GM19468 (cell line): ENCODE results near the gene HMCES.
"Not testable (repeated sequence)": the region's sequence is repeated elsewhere in the genome, so short reads cannot be mapped to it uniquely, and the experiment has no call there.

Experiments
- ATAC-seq: cut with Tn5 transposase; IDR thresholded peaks from one replicate; pipeline ENCODE4 v1.9.1; 2021; ENCODE audit warnings: mild to moderate bottlenecking, moderate library complexity, moderate number of reproducible peaks; ENCODE audit not compliant: unreplicated experiment; ENCODE audit errors: extremely low read depth

HMCES gene

DNA sequence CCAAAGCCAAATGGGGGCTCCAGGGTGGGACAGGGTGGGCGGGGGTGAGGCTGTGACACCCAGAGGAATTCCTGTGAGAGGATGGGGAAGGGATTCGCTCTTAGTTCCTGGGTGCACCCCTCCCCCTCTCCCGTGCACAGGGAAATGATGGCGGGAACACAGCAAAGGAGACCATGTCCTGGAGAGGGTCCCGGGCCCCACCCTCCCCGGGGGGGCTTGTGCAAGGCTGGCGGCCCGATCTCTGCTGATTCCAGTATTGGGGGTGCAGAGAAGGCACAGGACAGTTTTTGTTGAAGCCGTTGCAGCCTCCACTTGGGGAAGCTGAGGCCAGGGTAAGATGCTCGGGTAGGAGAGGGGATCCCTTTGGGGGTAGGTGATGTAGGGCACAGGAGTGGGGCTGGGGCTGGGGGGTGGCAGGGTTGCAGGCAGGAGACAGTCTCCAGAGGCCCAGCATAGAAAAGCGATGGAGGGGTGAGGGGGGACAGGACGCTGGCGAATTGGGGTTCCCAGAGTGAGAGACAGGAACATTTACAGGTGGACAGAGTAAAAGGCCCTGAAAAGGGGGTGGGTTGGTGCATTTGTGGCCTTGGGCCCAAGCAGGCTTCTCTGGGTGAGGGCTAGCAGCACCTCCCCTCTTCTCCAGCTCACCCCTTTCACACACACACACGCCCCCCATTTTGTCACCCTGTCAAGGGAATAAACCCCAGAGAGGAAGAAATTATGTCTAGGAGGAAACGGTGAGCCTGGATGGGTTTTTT, 38.5 kb downstream of the HMCES start:
- ATAC-seq, result no peak

DNA sequence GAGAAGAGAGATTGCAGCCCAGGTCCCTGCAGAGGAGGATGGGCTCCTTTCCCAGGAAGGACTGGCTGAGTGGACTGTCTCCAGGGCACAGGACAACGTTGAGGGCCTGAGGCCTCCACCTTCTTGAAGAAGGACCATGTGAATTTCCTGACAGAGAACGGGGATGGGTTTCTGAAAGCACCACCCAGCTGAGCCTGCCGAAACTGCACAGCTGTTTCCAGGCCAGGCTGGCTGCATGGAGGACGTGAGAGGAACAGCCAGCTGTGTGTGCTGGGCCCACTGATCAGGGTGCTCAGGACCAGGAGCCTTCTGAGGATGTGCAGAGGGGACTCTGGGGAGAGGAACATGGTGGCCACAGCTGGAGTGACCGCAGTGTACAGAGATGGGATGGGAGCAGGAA, 39.2 kb downstream of the HMCES start:
- no peak for ATAC-seq

DNA sequence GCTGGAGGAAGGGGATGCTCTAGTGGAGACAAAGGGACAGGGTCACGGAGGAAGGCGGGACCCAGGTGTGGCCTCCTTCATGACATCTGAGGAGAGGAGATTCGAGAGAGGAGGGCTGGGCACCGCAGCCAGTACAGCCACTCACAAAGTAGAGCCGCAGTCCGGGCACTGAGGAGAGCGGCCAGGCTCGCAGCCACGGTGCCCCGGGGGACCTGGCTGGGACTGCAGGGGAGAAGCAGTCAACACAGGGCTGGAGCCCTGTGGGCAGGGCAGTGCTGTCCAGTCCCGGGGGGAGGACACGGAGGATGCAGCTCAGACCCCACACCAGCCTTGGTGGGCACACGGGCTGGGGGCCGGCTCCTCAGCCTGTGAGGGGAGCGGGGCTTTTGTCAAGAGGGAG, 40.3 kb downstream of the HMCES start:
- ATAC-seq, result no peak

DNA sequence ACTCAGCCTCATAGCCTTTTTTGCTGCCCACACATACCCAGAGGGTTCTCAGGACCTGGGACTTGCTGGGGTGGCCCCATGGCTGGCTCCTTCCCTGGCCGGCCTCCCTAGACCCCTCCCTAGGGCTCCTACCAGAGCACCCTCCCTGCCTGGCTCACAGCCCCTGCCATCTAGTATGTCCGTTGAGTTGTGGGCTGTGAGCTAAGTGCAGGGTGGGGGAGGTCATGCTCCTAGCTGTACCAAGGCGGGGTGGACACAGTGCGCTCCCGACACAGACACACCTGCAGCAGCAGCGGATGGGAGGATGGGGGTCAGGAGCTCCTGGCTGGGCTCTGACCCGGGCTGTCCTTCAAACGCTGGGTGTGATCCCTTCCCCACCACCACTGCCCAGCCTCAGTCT, 41.6 kb downstream of the HMCES start:
- no peak for ATAC-seq

DNA sequence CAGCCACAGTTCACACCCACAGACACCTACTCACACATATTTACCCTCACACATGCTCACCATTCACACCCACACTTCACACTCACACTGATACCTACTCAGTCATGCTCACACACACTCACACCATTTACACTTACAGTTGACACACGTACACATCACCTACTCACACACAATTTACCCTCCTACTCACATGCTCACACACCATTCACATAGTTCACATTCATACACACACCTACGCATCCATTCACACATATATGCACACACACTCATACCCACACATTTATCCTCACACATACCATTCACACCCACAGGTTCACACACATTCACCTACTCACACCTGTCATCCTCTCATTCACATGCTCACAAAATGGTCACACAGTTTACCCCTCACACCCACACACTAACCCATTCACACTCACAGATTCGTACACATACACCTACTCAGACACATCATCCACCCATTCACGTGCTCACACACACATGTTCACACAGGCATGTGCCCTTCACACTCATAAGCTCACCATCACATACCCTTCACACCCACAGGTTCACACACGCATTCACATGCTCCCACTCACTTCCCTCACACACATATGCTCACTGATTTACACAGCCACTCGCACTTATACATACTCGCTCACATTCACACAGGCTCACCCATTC, 42.3 kb downstream of the HMCES start:
- ATAC-seq, result no peak

DNA sequence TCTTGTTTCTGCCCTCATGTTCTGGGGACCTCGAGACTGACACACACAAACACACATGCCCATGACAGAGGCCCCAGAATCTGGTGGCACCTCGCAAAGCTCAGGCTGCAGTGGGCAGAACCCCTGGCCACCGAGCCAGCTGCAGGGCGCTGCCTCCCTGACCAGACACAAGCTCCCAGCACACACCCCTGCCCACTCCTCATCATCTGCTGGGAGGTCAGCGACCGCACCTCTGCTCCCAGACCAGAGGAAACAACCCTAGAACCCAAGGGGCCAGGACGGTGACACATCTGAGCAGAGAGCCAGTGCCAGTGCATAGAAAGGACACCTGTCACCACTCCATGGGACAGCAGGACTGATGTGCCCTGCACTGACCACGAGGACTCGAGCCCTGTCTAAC, 43.2 kb downstream of the HMCES start:
- ATAC-seq, result no peak

DNA sequence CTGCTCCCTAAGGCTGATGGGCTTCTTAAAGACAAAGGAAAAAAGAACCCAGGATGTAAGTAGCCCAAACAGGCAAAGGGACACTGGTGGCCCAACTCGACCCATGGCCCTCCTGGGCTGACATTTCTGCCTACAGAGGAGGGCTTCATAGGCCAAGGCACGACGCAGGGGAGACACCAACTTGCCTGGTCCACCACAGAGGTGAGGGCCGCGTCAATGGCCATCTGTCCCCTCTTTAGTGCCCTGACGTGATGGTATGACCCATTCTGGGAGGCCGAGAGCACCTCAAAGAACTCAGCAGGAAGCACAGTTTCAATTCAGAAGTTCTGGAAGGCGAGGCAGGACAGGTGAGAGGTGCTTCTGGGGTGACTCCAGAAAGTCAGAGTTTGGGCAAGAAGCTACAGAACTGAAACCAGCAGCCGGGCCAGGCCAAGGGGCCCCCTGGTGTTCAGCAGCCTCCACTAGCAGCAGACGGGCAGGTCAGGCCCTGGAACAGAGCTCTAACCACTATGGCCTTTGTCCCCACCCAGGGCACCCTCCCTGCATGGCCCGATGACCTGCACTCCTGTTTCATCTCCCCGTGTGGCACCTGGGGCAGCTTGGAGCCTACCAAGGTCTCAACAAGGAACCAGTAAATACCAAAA, 45.1 kb downstream of the HMCES start:
- no peak for ATAC-seq

DNA sequence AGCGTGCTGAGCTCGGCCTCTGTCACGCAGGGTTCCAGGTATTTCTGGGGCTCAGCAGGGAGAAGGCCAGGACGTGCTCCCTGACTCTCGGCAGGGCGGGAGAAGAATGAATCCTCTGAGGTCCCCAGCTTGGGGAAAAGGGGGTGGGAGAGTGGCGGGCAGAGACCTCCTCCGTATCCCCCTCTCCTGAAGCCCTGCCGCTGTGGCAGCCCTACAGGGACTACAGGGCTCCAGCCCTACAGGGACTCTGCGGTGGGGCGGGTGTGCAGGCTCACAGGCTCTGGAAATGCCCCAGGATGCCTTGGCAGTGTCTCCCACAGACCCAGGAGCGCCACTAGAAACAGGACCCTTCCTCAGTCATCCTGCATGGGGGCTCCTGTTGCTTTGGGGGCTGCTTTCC, 46.2 kb downstream of the HMCES start:
- ATAC-seq, result no peak

DNA sequence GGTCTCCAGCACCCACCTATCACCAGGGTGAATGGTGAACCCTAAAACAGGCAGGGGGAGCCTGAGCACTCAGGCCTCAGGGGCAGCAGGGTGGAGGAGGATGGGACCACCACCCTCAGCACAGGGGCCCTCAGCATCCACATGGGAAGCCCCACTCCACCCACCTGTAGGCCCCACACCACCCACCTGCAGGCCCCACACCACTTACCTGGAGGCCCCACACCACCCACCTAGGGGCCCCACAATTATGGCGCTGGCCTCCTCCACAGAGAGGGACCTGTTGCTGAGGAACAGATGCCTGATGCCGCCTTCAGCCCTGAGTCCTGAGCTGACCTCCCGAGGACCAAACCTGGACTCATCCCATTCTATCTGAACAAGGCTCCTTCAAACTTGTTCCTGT, 46.7 kb downstream of the HMCES start:
- ATAC-seq, result no peak

DNA sequence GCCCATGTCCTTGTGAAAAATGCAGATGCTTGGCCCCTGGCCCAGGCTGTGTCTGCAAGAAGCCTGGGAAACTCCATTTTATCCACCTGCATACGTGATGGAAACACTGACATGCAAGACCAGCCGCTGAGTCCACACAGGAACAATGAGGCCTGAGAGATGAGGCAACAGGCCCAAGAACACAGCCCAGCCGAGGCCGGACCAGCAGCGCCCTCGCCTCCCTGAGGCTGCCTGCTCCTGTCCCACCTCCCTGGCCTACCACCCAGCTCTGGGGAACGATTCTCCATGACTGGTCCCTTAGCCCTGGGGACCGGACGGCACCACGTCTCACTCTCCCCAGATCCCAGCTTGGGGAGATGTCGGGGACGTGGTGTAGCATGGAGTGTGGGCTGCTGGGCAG, 47.5 kb downstream of the HMCES start:
- ATAC-seq, result no peak

DNA sequence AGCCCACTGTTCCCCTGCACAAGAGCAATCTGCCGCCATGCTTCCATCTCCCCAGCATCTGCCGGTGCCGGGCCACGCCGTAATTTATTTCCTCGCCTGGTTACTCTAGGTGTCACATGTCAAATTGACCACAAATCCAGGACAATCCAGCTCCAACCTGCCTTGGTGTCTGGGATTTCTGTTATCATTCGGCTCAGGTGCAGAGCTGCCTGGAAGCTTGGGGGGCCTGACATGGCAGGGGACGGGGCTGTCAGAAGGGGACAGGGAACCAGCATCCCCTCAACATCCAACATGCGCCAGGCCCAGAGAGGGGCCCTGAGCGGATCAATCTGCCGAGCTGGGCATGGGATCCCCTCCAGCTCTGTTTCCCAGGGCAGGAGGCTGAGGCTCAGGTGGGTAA, 47.9 kb downstream of the HMCES start:
- no peak for ATAC-seq

DNA sequence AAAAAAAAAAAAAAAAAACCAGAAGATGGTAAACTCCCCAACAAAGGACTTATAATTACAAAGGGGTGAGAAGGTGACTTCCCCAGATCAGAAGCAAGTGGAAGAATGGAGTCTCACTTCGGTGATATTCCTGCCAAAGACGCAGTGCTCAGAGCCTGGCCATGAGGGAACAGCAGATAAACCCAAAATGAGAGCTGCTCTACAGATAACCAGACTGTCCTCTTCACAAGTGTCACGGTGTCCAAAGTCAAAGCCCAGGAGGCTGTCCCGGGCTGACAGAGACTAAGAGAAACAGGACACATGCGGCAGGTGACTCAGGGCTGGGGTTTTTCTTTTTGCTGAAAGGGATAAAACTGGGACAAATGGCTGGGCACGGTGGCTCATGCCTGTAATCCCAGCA, 48.8 kb downstream of the HMCES start:
- no peak for ATAC-seq

DNA sequence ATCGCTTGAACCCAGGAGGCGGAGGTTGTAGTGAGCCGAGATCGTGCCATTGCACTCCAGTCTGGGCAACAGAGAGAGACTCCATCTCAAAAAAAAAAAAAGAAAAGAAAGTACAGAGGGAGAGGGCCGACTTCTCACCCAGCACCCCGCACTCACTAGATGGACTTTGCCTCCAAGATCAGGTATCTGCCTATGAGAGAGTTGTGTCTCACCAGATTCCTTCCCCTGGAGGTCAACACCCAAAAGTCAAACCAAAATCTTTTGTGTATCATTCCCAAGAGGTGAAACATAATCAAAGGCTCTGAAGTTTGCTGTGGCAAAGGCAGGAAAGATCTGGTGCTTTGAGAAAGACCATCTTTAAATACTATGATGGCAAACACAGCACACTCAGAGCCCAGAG, 51.2 kb downstream of the HMCES start:
- ATAC-seq, result no peak

DNA sequence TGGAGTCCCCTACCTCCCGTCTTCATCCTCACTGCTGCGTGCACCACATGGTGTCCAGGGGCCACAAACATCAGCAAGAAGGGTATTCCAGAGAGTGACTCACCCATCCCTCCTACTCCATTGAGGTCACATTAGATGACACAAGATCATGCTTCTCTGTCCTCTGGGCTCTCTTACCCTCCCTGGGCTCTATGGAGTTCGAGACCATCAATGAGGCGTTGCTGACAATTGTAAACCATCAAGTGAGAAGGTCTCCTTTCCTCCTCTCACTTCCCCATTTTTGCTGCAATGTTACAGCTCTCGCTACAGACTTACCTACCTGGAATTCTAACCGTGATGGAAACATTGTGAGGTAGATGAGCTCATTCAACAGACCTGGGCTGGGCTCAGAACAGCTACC, 51.7 kb downstream of the HMCES start:
- ATAC-seq, result no peak

DNA sequence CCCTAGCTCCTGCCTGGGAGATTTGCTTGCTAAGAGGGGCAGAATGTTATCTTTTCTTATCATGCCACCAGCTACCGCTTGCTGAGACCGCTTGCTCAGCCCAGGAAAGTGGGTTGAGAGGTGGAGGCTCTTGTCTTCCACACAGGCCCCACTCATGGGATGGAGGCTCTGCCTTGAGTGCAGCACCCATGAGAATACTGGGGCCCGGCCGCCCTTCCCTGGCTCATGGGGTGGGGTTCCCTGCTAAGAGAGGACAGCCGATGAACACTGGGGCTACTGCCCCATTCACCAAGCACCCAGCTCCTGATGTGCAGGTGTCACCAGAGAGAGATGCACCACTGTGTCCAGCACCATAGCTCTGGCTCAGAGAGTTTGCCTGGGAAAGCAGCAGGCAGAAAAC, 55.2 kb downstream of the HMCES start:
- ATAC-seq, result no peak

DNA sequence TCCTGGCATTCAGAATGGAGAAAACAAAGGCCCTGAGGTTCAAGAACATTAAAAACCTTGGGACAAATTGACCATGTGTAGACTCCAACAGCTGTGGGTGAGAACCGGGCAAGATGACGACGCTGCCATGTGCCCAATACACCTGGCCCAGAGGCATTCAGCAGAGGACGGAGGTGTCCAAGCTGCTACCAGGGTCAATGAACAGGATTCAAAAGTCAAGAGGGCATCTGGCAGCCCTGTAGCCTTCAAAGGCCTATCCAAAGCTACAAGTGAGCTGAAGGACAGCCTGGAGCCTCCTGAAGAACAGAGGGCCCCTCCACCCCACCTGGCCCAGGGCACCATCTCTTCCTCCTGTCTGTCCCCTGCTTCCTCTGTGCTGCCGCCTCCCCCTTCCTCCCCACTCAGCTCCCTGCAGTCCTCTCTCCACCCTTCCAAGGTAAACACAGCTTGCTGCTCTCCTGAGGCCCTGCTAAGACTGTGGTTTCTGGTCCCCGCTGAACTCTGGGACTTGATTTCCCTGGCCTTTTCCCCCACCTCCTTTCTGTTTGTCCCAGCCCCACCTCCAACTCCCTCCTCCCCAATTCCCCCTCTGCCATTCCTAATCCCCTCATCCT, 57.5 kb downstream of the HMCES start:
- no peak for ATAC-seq

DNA sequence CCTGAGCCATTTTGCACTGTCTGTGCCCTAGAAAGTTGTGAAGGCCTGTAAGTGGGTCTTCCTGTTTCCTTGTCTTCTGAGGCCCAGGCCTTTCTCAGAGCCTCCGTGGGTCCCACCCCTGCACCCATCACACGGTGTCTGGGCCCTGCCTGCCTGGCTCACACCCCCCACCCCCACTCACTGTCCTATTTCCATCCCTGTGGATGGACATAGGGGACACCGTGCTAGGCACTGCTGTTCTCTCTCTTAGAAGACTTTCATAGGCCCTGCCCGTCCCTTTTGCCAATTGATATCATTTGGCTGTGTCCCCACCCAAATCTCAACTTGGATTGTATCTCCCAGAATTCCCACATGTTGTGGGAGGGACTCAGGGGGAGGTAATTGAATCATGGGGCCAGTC, 59.0 kb downstream of the HMCES start:
- ATAC-seq, result not testable (repeated sequence)

DNA sequence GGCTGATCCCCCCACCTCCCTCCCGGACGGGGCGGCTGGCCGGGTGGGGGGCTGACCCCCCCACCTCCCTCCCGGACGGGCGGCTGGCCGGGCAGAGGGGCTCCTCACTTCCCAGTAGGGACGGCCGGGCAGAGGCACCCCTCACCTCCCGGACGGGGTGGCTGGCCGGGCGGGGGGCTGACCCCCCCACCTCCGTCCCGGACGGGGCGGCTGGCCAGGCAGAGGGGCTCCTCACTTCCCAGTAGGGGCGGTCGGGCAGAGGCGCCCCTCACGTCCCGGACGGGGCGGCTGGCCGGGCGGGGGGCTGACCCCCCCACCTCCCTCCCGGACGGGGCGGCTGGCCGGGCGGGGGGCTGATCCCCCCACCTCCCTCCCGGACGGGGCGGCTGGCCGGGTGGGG, 60.5 kb downstream of the HMCES start:
- not testable (repeated sequence) for ATAC-seq

DNA sequence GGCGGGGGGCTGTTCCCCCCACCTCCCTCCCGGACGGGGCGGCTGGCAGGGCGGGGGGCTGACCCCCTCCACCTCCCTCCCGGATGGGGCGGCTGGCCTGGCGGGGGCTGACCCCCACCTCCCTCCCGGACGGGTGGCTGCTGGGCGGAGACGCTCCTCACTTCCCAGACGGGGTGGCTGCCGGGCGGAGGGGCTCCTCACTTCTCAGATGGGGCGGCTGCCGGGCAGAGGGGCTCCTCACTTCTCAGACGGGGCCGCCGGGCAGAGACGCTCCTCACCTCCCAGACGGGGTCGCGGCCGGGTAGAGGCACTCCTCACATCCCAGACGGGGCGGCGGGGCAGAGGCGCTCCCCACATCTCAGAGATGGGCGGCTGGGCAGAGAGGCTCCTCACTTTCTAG, 61.2 kb downstream of the HMCES start:
- not testable (repeated sequence) for ATAC-seq

DNA sequence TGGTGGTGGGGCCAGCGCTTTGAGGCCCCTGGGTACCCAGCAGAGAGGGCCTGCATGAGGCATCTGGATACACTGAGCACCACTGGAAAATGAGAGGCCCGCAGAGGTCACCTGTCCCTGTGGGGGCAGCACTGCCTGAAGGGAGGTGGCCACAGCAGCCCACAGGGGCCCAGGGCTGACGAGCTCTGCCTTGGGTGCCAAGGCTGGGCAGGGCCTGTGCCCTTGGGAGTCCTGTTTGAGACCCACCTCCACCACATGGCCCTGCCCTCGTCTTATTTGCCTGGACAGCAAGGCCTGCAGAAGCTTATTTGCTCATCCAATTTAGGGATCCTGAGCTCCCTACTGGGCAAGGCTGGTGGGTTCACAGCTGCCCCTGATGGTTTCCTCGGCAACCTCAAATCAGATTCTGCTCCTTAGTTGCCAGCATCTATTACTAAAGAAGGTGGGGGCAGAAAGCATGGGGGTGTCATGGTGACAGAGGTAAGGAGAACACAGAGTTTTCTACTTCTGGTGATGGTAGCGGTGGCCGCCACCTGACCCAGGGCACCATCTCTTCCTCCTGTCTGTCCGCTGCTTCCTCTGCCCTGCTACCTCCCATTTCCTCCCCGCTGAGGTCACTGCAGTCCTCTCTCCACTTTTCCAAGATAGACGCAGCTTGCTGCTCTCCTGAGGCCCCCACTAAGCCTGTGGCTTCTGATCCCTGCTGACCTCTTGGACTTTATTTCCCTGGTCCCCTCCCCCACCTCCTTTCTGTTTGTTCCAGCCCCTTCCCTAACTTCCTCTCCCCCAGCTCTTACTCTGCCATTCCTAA, 62.9 kb downstream of the HMCES start:
- ATAC-seq, result no peak
